HCT116 (cell line): ENCODE measurements around the gene MAP4K4. TPM values are rescaled to one million over a fixed set of nuclear protein-coding genes. Genes with fewer than 3 reads are reported as not detected.

Experiments used
- ATAC-seq: fragments of 200-7000 bp; cut with Tn5 transposase; 2 replicates; pipeline ENCODE4 v1.9.1; 2020; ENCODE audit warnings: mild to moderate bottlenecking, moderate library complexity
- BruUV-seq: library from RNA; stranded (reverse); fragments of 400-500 nt; replicated peaks from 2 replicates; lab custom pipeline; 2021; lab: Mats Ljungman, UMichigan
- CTCF ChIA-PET: fragments of 300-600 bp; sonication (Branson Sonifier 250); formaldehyde crosslinking; loops from one replicate; lab custom pipeline; 2021; ENCODE audit warnings: antibody characterized with exemption; lab: Charles Lee
- POLR2A ChIA-PET: fragments of 300-600, 350-600 bp; sonication (Branson Sonifier 250); formaldehyde crosslinking; loops from one replicate; lab custom pipeline; 2021; ENCODE audit warnings: antibody characterized with exemption; lab: Charles Lee
- RAD21 ChIA-PET, 2 experiments: fragments of 300-600 bp; sonication (Branson Sonifier 250); formaldehyde crosslinking; loops; one replicate each; lab custom pipeline; 2023; ENCODE audit warnings: low total read pairs in 2 of 2; ENCODE audit not compliant: uncharacterized antibody in 2 of 2, unreplicated experiment in 2 of 2, low non-redundant PET in 1 of 2; lab: Charles Lee
- DNase-seq: peaks from one replicate; pipeline ENCODE4 v3.0.0-alpha.2; 2010; ENCODE audit warnings: low read depth, low spot score
- H2AFZ ChIP-seq: fragments of 200-600 bp; shearing (Covaris generic), sonication (generic); 2 replicates; pipeline ENCODE4 v1.6.1; 2017; ENCODE audit warnings: low read depth, mixed run types, mixed read lengths, antibody characterized with exemption, low read length; ENCODE audit not compliant: poor library complexity, severe bottlenecking
- H3K27ac ChIP-seq: 2 replicates; pipeline ENCODE4 v1.5.1; 2012; ENCODE audit warnings: low read depth, low read length
- H3K27me3 ChIP-seq: fragments of 200-600 bp; sonication (generic); 2 replicates; pipeline ENCODE4 v1.6.1; 2016; ENCODE audit warnings: mixed run types, low read length, mixed read lengths; ENCODE audit not compliant: insufficient read depth
- H3K36me3 ChIP-seq, 2 experiments: fragments of 200-500 bp in 1 of 2; fragments of 200-600 bp in 1 of 2; sonication (Bioruptor generic) in 1 of 2; sonication (generic) in 1 of 2; 2 replicates each; pipeline versions ENCODE4 v1.5.1 to v1.6.1; 2014 to 2016; ENCODE audit warnings: low read length in 2 of 2, inconsistent platforms in 1 of 2, mixed read lengths in 1 of 2, mixed run types in 1 of 2; ENCODE audit not compliant: insufficient read depth in 2 of 2, control insufficient read depth in 1 of 2
- H3K4me1 ChIP-seq, 2 experiments: fragments of 200-600 bp in 1 of 2; sonication (generic) in 1 of 2; 2 replicates each; pipeline versions ENCODE4 v1.5.1 to v1.6.1; 2012 to 2017; ENCODE audit warnings: low read length in 2 of 2, inconsistent platforms in 1 of 2, mild to moderate bottlenecking in 1 of 2, mixed read lengths in 1 of 2, mixed run types in 1 of 2, moderate library complexity in 1 of 2; ENCODE audit not compliant: insufficient read depth in 2 of 2, control insufficient read depth in 1 of 2
- H3K4me2 ChIP-seq: fragments of 200-600 bp; sonication (generic); 2 replicates; pipeline ENCODE4 v1.6.1; 2017; ENCODE audit warnings: mixed run types, low read length, mixed read lengths
- H3K4me3 ChIP-seq, 2 experiments: fragments of 200-600 bp in 1 of 2; sonication (generic) in 1 of 2; replicated peaks in 1 of 2; 2 replicates each; pipeline ENCODE4 v1.5.1; 2011 to 2016; ENCODE audit warnings: low read length in 2 of 2, control low read depth in 1 of 2, low read depth in 1 of 2, mild to moderate bottlenecking in 1 of 2, mixed read lengths in 1 of 2, mixed run types in 1 of 2
- H3K79me2 ChIP-seq: fragments of 200-600 bp; sonication (generic); 2 replicates; pipeline ENCODE4 v1.6.1; 2017; ENCODE audit warnings: mild to moderate bottlenecking, mixed run types, low read length, moderate library complexity, mixed read lengths; ENCODE audit not compliant: insufficient read depth
- H3K9ac ChIP-seq: fragments of 200-600 bp; sonication (generic); 2 replicates; pipeline ENCODE4 v1.6.1; 2016; ENCODE audit warnings: low read length, mixed read lengths
- H3K9me2 ChIP-seq: fragments of 200-600 bp; sonication (generic), shearing (Covaris generic); 2 replicates; pipeline ENCODE4 v1.6.1; 2017; ENCODE audit warnings: mixed run types, mild to moderate bottlenecking, moderate library complexity; ENCODE audit not compliant: insufficient read depth
- H3K9me3 ChIP-seq, 2 experiments: fragments of 200-500 bp in 1 of 2; fragments of 200-600 bp in 1 of 2; sonication (Bioruptor generic) in 1 of 2; sonication (generic) in 1 of 2; 2 replicates each; pipeline ENCODE4 v1.6.1; 2014 to 2017; ENCODE audit warnings: low read length in 2 of 2, mixed read lengths in 2 of 2, inconsistent platforms in 1 of 2, low read depth in 1 of 2, mild to moderate bottlenecking in 1 of 2, mixed run types in 1 of 2, moderate library complexity in 1 of 2; ENCODE audit not compliant: control insufficient read depth in 1 of 2, insufficient read depth in 1 of 2
- H4K20me1 ChIP-seq: fragments of 200-600 bp; sonication (generic), shearing (Covaris generic); 2 replicates; pipeline ENCODE4 v1.6.1; 2017; ENCODE audit warnings: mixed run types, mild to moderate bottlenecking, moderate library complexity; ENCODE audit not compliant: insufficient read depth
- EGR1 ChIP-seq: IDR thresholded peaks from 2 replicates; pipeline ENCODE4 v1.6.1; 2012; ENCODE audit warnings: low read depth
- ELF1 ChIP-seq: IDR thresholded peaks from 2 replicates; pipeline ENCODE4 v1.6.1; 2012; ENCODE audit warnings: low read depth, borderline replicate concordance
- EZH2 ChIP-seq: fragments of 200-600 bp; sonication (generic); IDR thresholded peaks from 2 replicates; pipeline ENCODE4 v1.6.1; 2017; ENCODE audit warnings: antibody characterized with exemption, mixed run types
- POLR2A ChIP-seq: IDR thresholded peaks from 2 replicates; pipeline ENCODE4 v1.7.0; 2011; ENCODE audit warnings: borderline replicate concordance; ENCODE audit not compliant: insufficient read depth, insufficient read length; ENCODE audit errors: extremely low read depth
- POLR2AphosphoS5 ChIP-seq: IDR thresholded peaks from 2 replicates; pipeline ENCODE4 v1.6.1; 2011; ENCODE audit warnings: mild to moderate bottlenecking, low read depth, low read length, moderate library complexity
- SRF ChIP-seq: IDR thresholded peaks from 2 replicates; pipeline ENCODE4 v1.6.1; 2012; ENCODE audit warnings: low read depth
- YY1 ChIP-seq: IDR thresholded peaks from 2 replicates; pipeline ENCODE4 v1.6.1; 2011; ENCODE audit warnings: low read length, low read depth, moderate library complexity, mild to moderate bottlenecking; ENCODE audit not compliant: insufficient replicate concordance; ENCODE audit errors: extremely low read depth
- intact Hi-C: fragments of 100-400 bp; cut with micrococcal nuclease; formaldehyde crosslinking; loops from 2 replicates; pipeline ENCODE4 v1.10.0; 2022
- total RNA-seq: library from RNA; stranded (reverse); gene quantifications from one replicate; pipeline ENCODE4 v1.2.1, GENCODE V29; 2021; ENCODE audit not compliant: unreplicated experiment
- TF ChIP-seq, protein P1 (sequence below): IDR thresholded peaks from 2 replicates; pipeline ENCODE4 v1.6.1; 2012
- TF ChIP-seq, protein P2 (sequence below): IDR thresholded peaks from 2 replicates; pipeline ENCODE4 v1.6.1; 2012; ENCODE audit warnings: low read depth
- TF ChIP-seq, protein P3 (sequence below): IDR thresholded peaks from 2 replicates; pipeline ENCODE4 v1.6.1; 2012

Gene MAP4K4
- total RNA-seq, 1 experiment from 2014 or later: 62.3 TPM

DNA sequence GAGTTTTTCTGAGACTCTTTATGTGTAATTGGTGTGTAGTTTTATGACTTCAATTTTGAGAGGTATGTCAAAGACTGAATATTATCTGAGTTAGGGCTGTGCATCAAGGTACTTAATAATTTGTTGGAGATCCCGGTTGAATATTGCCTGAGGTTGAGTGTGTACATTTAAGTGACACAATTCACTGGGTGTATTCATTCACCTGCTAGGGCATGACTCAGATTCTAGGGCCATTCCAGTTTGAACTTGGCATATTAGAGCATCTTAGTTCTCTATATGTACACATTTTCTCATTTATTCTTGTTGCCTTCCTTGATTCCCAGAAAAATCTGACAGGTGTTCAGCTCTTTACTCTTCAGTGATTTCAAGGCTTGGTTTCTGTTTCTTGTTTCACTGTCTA is 12.5 kb downstream of the MAP4K4 start:
- no peaks in the 10 kb centered on the region for H3K27me3 ChIP-seq
- TF ChIP-seq EGR1 (no peak), POLR2A (no peak), ELF1 (no peak), SRF (no peak), YY1 (no peak), EZH2 (no peak), POLR2AphosphoS5 (no peak)
- TF ChIP-seq, protein P1, sequence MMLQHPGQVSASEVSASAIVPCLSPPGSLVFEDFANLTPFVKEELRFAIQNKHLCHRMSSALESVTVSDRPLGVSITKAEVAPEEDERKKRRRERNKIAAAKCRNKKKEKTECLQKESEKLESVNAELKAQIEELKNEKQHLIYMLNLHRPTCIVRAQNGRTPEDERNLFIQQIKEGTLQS: no peak
- TF ChIP-seq, protein P2, sequence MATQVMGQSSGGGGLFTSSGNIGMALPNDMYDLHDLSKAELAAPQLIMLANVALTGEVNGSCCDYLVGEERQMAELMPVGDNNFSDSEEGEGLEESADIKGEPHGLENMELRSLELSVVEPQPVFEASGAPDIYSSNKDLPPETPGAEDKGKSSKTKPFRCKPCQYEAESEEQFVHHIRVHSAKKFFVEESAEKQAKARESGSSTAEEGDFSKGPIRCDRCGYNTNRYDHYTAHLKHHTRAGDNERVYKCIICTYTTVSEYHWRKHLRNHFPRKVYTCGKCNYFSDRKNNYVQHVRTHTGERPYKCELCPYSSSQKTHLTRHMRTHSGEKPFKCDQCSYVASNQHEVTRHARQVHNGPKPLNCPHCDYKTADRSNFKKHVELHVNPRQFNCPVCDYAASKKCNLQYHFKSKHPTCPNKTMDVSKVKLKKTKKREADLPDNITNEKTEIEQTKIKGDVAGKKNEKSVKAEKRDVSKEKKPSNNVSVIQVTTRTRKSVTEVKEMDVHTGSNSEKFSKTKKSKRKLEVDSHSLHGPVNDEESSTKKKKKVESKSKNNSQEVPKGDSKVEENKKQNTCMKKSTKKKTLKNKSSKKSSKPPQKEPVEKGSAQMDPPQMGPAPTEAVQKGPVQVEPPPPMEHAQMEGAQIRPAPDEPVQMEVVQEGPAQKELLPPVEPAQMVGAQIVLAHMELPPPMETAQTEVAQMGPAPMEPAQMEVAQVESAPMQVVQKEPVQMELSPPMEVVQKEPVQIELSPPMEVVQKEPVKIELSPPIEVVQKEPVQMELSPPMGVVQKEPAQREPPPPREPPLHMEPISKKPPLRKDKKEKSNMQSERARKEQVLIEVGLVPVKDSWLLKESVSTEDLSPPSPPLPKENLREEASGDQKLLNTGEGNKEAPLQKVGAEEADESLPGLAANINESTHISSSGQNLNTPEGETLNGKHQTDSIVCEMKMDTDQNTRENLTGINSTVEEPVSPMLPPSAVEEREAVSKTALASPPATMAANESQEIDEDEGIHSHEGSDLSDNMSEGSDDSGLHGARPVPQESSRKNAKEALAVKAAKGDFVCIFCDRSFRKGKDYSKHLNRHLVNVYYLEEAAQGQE: no peak
- TF ChIP-seq, protein P3, sequence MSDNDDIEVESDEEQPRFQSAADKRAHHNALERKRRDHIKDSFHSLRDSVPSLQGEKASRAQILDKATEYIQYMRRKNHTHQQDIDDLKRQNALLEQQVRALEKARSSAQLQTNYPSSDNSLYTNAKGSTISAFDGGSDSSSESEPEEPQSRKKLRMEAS: no peak
- no peak overlapping the region for H3K9ac ChIP-seq
- no peak overlapping the region for H2AFZ ChIP-seq
- intact Hi-C loops: no loop called here
- H3K4me2 ChIP-seq: no peak overlapping the region
- ChIA-PET CTCF (no interaction called here), POLR2A (no interaction called here), RAD21 (no interaction called here)
- DNase-seq (no peak), ATAC-seq (no peak)
- H3K36me3 ChIP-seq: no peaks in the 10 kb centered on the region
- BruUV-seq: no TSS peak
- H3K27ac ChIP-seq: no peak overlapping the region
- H3K9me3 ChIP-seq: no peaks in the 10 kb centered on the region
- no peaks in the 10 kb centered on the region for H3K9me2 ChIP-seq
- peaks cover 6% of the 10 kb centered on the region; the same call in 1 of the 2 replicates for H4K20me1 ChIP-seq
- H3K4me1 ChIP-seq: peaks cover 0 to 4% of the 10 kb centered on the region in 2 experiments; a peak in 1 of 4 replicates
- H3K79me2 ChIP-seq: peaks cover 94% of the 10 kb centered on the region
- no peak overlapping the region for H3K4me3 ChIP-seq
